GM19438 (cell line): ENCODE results near the gene USP17L20.
"Not testable (repeated sequence)": the region's sequence is repeated elsewhere in the genome, so short reads cannot be mapped to it uniquely, and the experiment has no call there.

Source experiments
- ATAC-seq: cut with Tn5 transposase; IDR thresholded peaks from one replicate; pipeline ENCODE4 v1.9.1; 2021; ENCODE audit warnings: low read depth; ENCODE audit not compliant: unreplicated experiment

Gene USP17L20

GRCh38 chr4:9257824-9258223, at the start of gene USP17L20:
Gene USP17L20, plus strand, starts transcription at chr4:9258124. Its CDS starts 0 bp downstream, at chr4:9258124.
- not testable (repeated sequence) for ATAC-seq

GRCh38 chr4:9210357-9210756, 47.6 kb upstream of the USP17L20 start, which contains the start of gene USP17L10:
Gene USP17L10, plus strand, starts transcription at chr4:9210657. Its CDS starts 0 bp downstream, at chr4:9210657.
- not testable (repeated sequence) for ATAC-seq

- ATAC-seq = not testable (repeated sequence)
Observed at GRCh38 chr4:9214701-9215100, 43.2 kb upstream of the USP17L20 start.

GRCh38 chr4:9215105-9215504, 42.8 kb upstream of the USP17L20 start, which contains the start of gene USP17L11:
Gene USP17L11, plus strand, starts transcription at chr4:9215405. Its CDS starts 0 bp downstream, at chr4:9215405.
- ATAC-seq = not testable (repeated sequence)

- not testable (repeated sequence) for ATAC-seq
Observed at GRCh38 chr4:9219852-9220251, 38.1 kb upstream of the USP17L20 start, which contains the start of gene USP17L12. Gene USP17L12, plus strand, starts transcription at chr4:9220152. Its CDS starts 0 bp downstream, at chr4:9220152.

GRCh38 chr4:9224596-9224995, 33.3 kb upstream of the USP17L20 start, which contains the start of gene USP17L13:
Gene USP17L13, plus strand, starts transcription at chr4:9224896. Its CDS starts 0 bp downstream, at chr4:9224896.
- not testable (repeated sequence) for ATAC-seq

- ATAC-seq = not testable (repeated sequence)
Observed at GRCh38 chr4:9230249-9230648, 27.7 kb upstream of the USP17L20 start.

GRCh38 chr4:9234085-9234484, 23.8 kb upstream of the USP17L20 start, which contains the start of gene USP17L15:
Gene USP17L15, plus strand, starts transcription at chr4:9234385. Its CDS starts 0 bp downstream, at chr4:9234385.
- not testable (repeated sequence) for ATAC-seq

GRCh38 chr4:9238461-9238860, 19.5 kb upstream of the USP17L20 start:
- ATAC-seq = not testable (repeated sequence)

- ATAC-seq = not testable (repeated sequence)
Observed at GRCh38 chr4:9243579-9243978, 14.3 kb upstream of the USP17L20 start, which contains the start of gene USP17L17. Gene USP17L17, plus strand, starts transcription at chr4:9243879. Its CDS starts 0 bp downstream, at chr4:9243879.

- not testable (repeated sequence) for ATAC-seq
Observed at GRCh38 chr4:9247953-9248680, 9.8 kb upstream of the USP17L20 start, which contains the start of gene USP17L18. Gene USP17L18, plus strand, starts transcription at chr4:9248630. Its CDS starts 0 bp downstream, at chr4:9248630.

- ATAC-seq = not testable (repeated sequence)
Observed at GRCh38 chr4:9253078-9253477, 4.8 kb upstream of the USP17L20 start, which contains the start of gene USP17L19. Gene USP17L19, plus strand, starts transcription at chr4:9253378. Its CDS starts 0 bp downstream, at chr4:9253378.

- not testable (repeated sequence) for ATAC-seq
Observed at GRCh38 chr4:9262572-9262971, 4.6 kb downstream of the USP17L20 start, which contains the start of gene USP17L21. Gene USP17L21, plus strand, starts transcription at chr4:9262872. Its CDS starts 0 bp downstream, at chr4:9262872.

GRCh38 chr4:9267319-9267718, 9.4 kb downstream of the USP17L20 start, which contains the start of gene USP17L22:
Gene USP17L22, plus strand, starts transcription at chr4:9267619. Its CDS starts 0 bp downstream, at chr4:9267619.
- ATAC-seq = not testable (repeated sequence)

- not testable (repeated sequence) for ATAC-seq
Observed at GRCh38 chr4:9271719-9272118, 13.8 kb downstream of the USP17L20 start.
